Esophagus muscularis mucosa (tissue), 4 donors: ENCODE results near the gene RAD51B. TPM values are rescaled to one million over a fixed set of nuclear protein-coding genes. Genes with fewer than 3 reads are reported as not detected.

Source experiments
- DNase-seq: peaks from one replicate; pipeline ENCODE4 v3.0.0-alpha.2; 2017; ENCODE audit errors: extremely low spot score
- H3K27ac ChIP-seq, 4 donors: fragments of 200-600 bp; sonication (generic); replicated peaks in 1 of 4; 1 replicate in 3 of 4; 2 replicates in 1 of 4; pipeline ENCODE4 v1.5.1; 2016 to 2019; ENCODE audit warnings: mild to moderate bottlenecking in 1 of 4
- H3K27me3 ChIP-seq, 4 donors: fragments of 200-600 bp; sonication (generic); one replicate each; pipeline versions ENCODE4 v1.5.1 to v1.6.0; 2016 to 2019
- H3K36me3 ChIP-seq, 4 donors: fragments of 200-600 bp; sonication (generic); one replicate each; pipeline ENCODE4 v1.5.1; 2016 to 2019
- H3K4me1 ChIP-seq, 4 donors: fragments of 200-600 bp; sonication (generic); one replicate each; pipeline ENCODE4 v1.5.1; 2016 to 2019
- H3K4me3 ChIP-seq, 4 donors: fragments of 200-600 bp; sonication (generic); 1 replicate in 2 of 4; 2 replicates in 2 of 4; pipeline ENCODE4 v1.5.1; 2016 to 2019; ENCODE audit warnings: mild to moderate bottlenecking in 4 of 4, moderate library complexity in 1 of 4
- H3K9me3 ChIP-seq, 4 donors: fragments of 200-600 bp; sonication (generic); 1 replicate in 3 of 4; 2 replicates in 1 of 4; pipeline ENCODE4 v1.5.1; 2016 to 2019
- CTCF ChIP-seq, 3 experiments: fragments of 200-600 bp in 2 of 3; fragments of 450-650 bp in 1 of 3; sonication (generic) in 2 of 3; IDR thresholded peaks; one replicate each; pipeline ENCODE4 v1.5.1; 2017 to 2019; ENCODE audit warnings: antibody characterized with exemption in 3 of 3, mild to moderate bottlenecking in 2 of 3, moderate library complexity in 1 of 3
- EP300 ChIP-seq: sonication (generic); formaldehyde crosslinking; IDR thresholded peaks from one replicate; pipeline ENCODE4 v1.6.1; 2017; ENCODE audit warnings: antibody characterized with exemption
- POLR2A ChIP-seq: fragments of 450-650 bp; IDR thresholded peaks from one replicate; pipeline ENCODE4 v1.6.1; 2017; ENCODE audit warnings: antibody characterized with exemption, moderate library complexity, mild to moderate bottlenecking, low read depth
- POLR2AphosphoS5 ChIP-seq, 2 donors: sonication (generic); formaldehyde crosslinking; IDR thresholded peaks; one replicate each; pipeline ENCODE4 v1.6.1; 2017; ENCODE audit warnings: antibody characterized with exemption in 2 of 2
- WGBS: methylation state at CpG from one replicate; pipeline ENCODE4 v1.1.5; 2018; 5-methylcytosine and 5-hydroxymethylcytosine counted together
- intact Hi-C: fragments of 100-400 bp; cut with DNase I; formaldehyde crosslinking; loops from one replicate; pipeline ENCODE4 v1.15.1; 2023
- total RNA-seq, 4 donors: library from RNA; depleted of rRNA; stranded (reverse); fragments of >200 nt; gene quantifications; one replicate each; pipeline versions ENCODE4 v1.1.0 to v1.2.1, GENCODE V29; 2016

The RAD51B gene
- total RNA-seq, 4 donors from 2014 or later, result 2.8 to 11.1 (median 5.1) TPM

- Histone ChIP-seq H3K9me3 (no peaks in the 10 kb centered on the region), H3K4me1 (peaks cover 15 to 44% (median 40%) of the 10 kb centered on the region in 4 donors), H3K4me3 (no peak overlapping the region), H3K36me3 (no peaks in the 10 kb centered on the region), H3K27ac (no peak overlapping the region), H3K27me3 (no peaks in the 10 kb centered on the region)
- no peak for DNase-seq
- WGBS, result 88% methylated on average over 9 of the region's 9 CpGs
- intact Hi-C loops, result no loop called here
- no peak for TF ChIP-seq POLR2A
- no peak for TF ChIP-seq EP300
- no peak for TF ChIP-seq POLR2AphosphoS5 (IDR thresholded peaks at IDR 0.05)
These were observed 760.6 kb downstream of the RAD51B start for GRCh38 chr14:68580096-68580645.

GRCh38 chr14:68580671-68581070 is 761.1 kb downstream of the RAD51B start:
- no peak for DNase-seq
- no peaks in the 10 kb centered on the region for H3K27me3 ChIP-seq
- no peaks in the 10 kb centered on the region for H3K9me3 ChIP-seq
- TF ChIP-seq POLR2A (no peak), EP300 (no peak), POLR2AphosphoS5 (IDR thresholded peaks at IDR 0.05) (no peak), CTCF (IDR thresholded peaks at IDR 0.05) (no peak)
- H3K36me3 ChIP-seq, result no peaks in the 10 kb centered on the region
- H3K4me3 ChIP-seq, result no peak overlapping the region
- WGBS, result 89% methylated on average over 5 of the region's 5 CpGs
- no peak overlapping the region for H3K27ac ChIP-seq
- H3K4me1 ChIP-seq, result peaks cover 18 to 46% (median 40%) of the 10 kb centered on the region in 4 donors
- intact Hi-C loops, result no loop called here

- peak overlapping the region in 2 of 4 donors; percentile 52 to 79 for H3K27ac ChIP-seq
- WGBS, result 87% methylated on average over 3 of the region's 13 CpGs
- intact Hi-C loops, result no loop called here
These were observed 764.1 kb downstream of the RAD51B start for GRCh38 chr14:68583548-68584280.

GRCh38 chr14:68584786-68585185 is 765.2 kb downstream of the RAD51B start:
- no peak for DNase-seq
- 92% methylated on average over 4 of the region's 4 CpGs for WGBS
- intact Hi-C loops, result no loop called here
- Histone ChIP-seq H3K4me1 (peaks cover 30 to 62% (median 56%) of the 10 kb centered on the region in 4 donors), H3K36me3 (no peaks in the 10 kb centered on the region), H3K27me3 (no peaks in the 10 kb centered on the region), H3K27ac (peak overlapping the region in 3 of 4 donors; percentile 70 to 79 (median 74)), H3K9me3 (no peaks in the 10 kb centered on the region), H3K4me3 (no peak overlapping the region)
- no peak for TF ChIP-seq EP300
- TF ChIP-seq CTCF (IDR thresholded peaks at IDR 0.05), result no peak
- no peak for TF ChIP-seq POLR2A
- TF ChIP-seq POLR2AphosphoS5 (IDR thresholded peaks at IDR 0.05), result no peak

More at GRCh38 chr14:68583548-68584280, 764.1 kb downstream of the RAD51B start:
- H3K4me3 ChIP-seq, result no peak overlapping the region
- H3K4me1 ChIP-seq, result peaks cover 20 to 51% (median 45%) of the 10 kb centered on the region in 4 donors
- no peak for DNase-seq
- no peaks in the 10 kb centered on the region for H3K27me3 ChIP-seq
- TF ChIP-seq POLR2AphosphoS5 (IDR thresholded peaks at IDR 0.05) (no peak), EP300 (no peak), POLR2A (no peak), CTCF (IDR thresholded peaks at IDR 0.05) (no peak)
- no peaks in the 10 kb centered on the region for H3K9me3 ChIP-seq
- H3K36me3 ChIP-seq, result no peaks in the 10 kb centered on the region

- no peaks in the 10 kb centered on the region for H3K9me3 ChIP-seq
- TF ChIP-seq POLR2AphosphoS5 (IDR thresholded peaks at IDR 0.05) (no peak), CTCF (IDR thresholded peaks at IDR 0.05) (no peak), POLR2A (no peak), EP300 (no peak)
- 54% methylated on average over 16 of the region's 16 CpGs for WGBS
- H3K4me1 ChIP-seq, result peaks cover 39 to 71% (median 65%) of the 10 kb centered on the region in 4 donors
- no peaks in the 10 kb centered on the region for H3K36me3 ChIP-seq
- H3K27ac ChIP-seq, result peak overlapping the region; percentile 70 to 79 (median 72)
- no peak overlapping the region for H3K4me3 ChIP-seq
- intact Hi-C loops, result no loop called here
- H3K27me3 ChIP-seq, result no peaks in the 10 kb centered on the region
- no peak for DNase-seq
These were observed 766.1 kb downstream of the RAD51B start for GRCh38 chr14:68585690-68586089.
